Activated naive CD4-positive, alpha-beta T cell treated with anti-CD3 and anti-CD28 coated beads, Interleukin-2, amount 50 U/mL, for 72 hours (primary cell): ENCODE results near the gene SETD7. TPM values are rescaled to one million over a fixed set of nuclear protein-coding genes. Genes with fewer than 3 reads are reported as not detected.
"Not testable (repeated sequence)": the region's sequence is repeated elsewhere in the genome, so short reads cannot be mapped to it uniquely, and the experiment has no call there.

Experiments
- ATAC-seq, 2 donors: fragments of 150-1000 bp; cut with Tn5 transposase; 2 replicates each; pipeline ENCODE4 v1.10.0; 2021; ENCODE audit warnings: mild to moderate bottlenecking in 2 of 2, moderate library complexity in 2 of 2
- DNase-seq, 2 donors: peaks; one replicate each; pipeline ENCODE4 v3.0.0; 2021 to 2022; ENCODE audit warnings: low spot score in 2 of 2
- H3K27ac Mint-ChIP-seq, 2 donors: one replicate each; pipeline ENCODE4 v1.8.0; 2022; ENCODE audit warnings: mild to moderate bottlenecking in 2 of 2, mixed read lengths in 2 of 2
- H3K36me3 Mint-ChIP-seq, 2 donors: one replicate each; pipeline ENCODE4 v1.8.0; 2022; ENCODE audit warnings: mixed read lengths in 2 of 2
- H3K9me3 Mint-ChIP-seq, 2 donors: one replicate each; pipeline ENCODE4 v1.8.0; 2022; ENCODE audit warnings: mixed read lengths in 2 of 2
- total RNA-seq, 2 donors: library from RNA; stranded (reverse); gene quantifications; one replicate each; pipeline ENCODE4 v1.2.3, GENCODE V29; 2022

SETD7 gene
- total RNA-seq, 2 donors from 2014 or later: 8.8 to 15.6 TPM

GRCh38 chr4:139450586-139450985 is 105.4 kb downstream of the SETD7 start:
- H3K27ac Mint-ChIP-seq: no peak overlapping the region
- no peaks in the 10 kb centered on the region for H3K9me3 Mint-ChIP-seq
- ATAC-seq: no peak
- H3K36me3 Mint-ChIP-seq: peaks cover 6 to 21% of the 10 kb centered on the region in 2 donors
- DNase-seq: no peak

GRCh38 chr4:139447078-139447477 is 108.9 kb downstream of the SETD7 start:
- not testable (repeated sequence) for ATAC-seq, H3K9me3 Mint-ChIP-seq, H3K36me3 Mint-ChIP-seq, DNase-seq, H3K27ac Mint-ChIP-seq

Other genes with a start within 250 kb of the SETD7 start
- gene RAB33B, start 102.1 kb downstream of the SETD7 start, total RNA-seq: 10 to 100 TPM in 1 of 2 donors, 1 to 10 TPM in 1; 7.5 to 10.1 TPM
- gene MGST2, start 109.6 kb upstream of the SETD7 start, total RNA-seq: 10 to 100 TPM; 18.0 to 40.4 TPM